DOHH2 (cell line): ENCODE results near the gene SHISAL1.

Source experiments
- H3F3A ChIP-seq: fragments of 200-600 bp; sonication (generic), shearing (Covaris generic); 2 replicates; pipeline ENCODE4 v1.6.0; 2016; ENCODE audit warnings: antibody characterized with exemption, mild to moderate bottlenecking; ENCODE audit not compliant: control insufficient read depth, insufficient read depth
- H3K27ac ChIP-seq: fragments of 200-600 bp; sonication (generic); 2 replicates; pipeline ENCODE4 v1.5.1; 2014; ENCODE audit warnings: low read depth, mild to moderate bottlenecking, low read length, moderate library complexity
- H3K27me3 ChIP-seq: fragments of 200-600 bp; sonication (generic); 2 replicates; pipeline ENCODE4 v1.6.1; 2014; ENCODE audit warnings: mild to moderate bottlenecking, low read length, mixed read lengths; ENCODE audit not compliant: control insufficient read depth
- H3K36me3 ChIP-seq: fragments of 200-600 bp; sonication (generic); 2 replicates; pipeline ENCODE4 v1.6.1; 2014; ENCODE audit warnings: mild to moderate bottlenecking, low read length, moderate library complexity, mixed read lengths; ENCODE audit not compliant: control insufficient read depth
- H3K4me1 ChIP-seq: fragments of 200-600 bp; sonication (generic); 2 replicates; pipeline ENCODE4 v1.6.1; 2014; ENCODE audit warnings: mild to moderate bottlenecking, low read length, mixed read lengths; ENCODE audit not compliant: control insufficient read depth
- H3K4me2 ChIP-seq: fragments of 200-600 bp; sonication (generic); 2 replicates; pipeline ENCODE4 v1.6.0; 2014; ENCODE audit warnings: mild to moderate bottlenecking, low read length, moderate library complexity
- H3K4me3 ChIP-seq: fragments of 200-600 bp; sonication (generic); 2 replicates; pipeline ENCODE4 v1.5.1; 2014; ENCODE audit warnings: mild to moderate bottlenecking, low read length, mixed read lengths
- H3K79me2 ChIP-seq: fragments of 200-600 bp; sonication (generic); 2 replicates; pipeline ENCODE4 v1.6.1; 2014; ENCODE audit warnings: mild to moderate bottlenecking, low read length, mixed read lengths; ENCODE audit not compliant: control insufficient read depth
- H3K9me2 ChIP-seq: fragments of 200-600 bp; sonication (generic); replicated peaks from 2 replicates; pipeline ENCODE4 v1.6.1; 2014; ENCODE audit warnings: mild to moderate bottlenecking, low read length, mixed read lengths; ENCODE audit not compliant: control insufficient read depth
- H3K9me3 ChIP-seq: fragments of 200-600 bp; sonication (generic); 2 replicates; pipeline ENCODE4 v1.6.1; 2014; ENCODE audit warnings: antibody characterized with exemption, low read length, mixed read lengths; ENCODE audit not compliant: control insufficient read depth, insufficient read depth
- H4K20me1 ChIP-seq: fragments of 200-600 bp; sonication (generic); 2 replicates; pipeline ENCODE4 v1.6.0; 2014; ENCODE audit warnings: low read depth, mild to moderate bottlenecking, antibody characterized with exemption, low read length, moderate library complexity; ENCODE audit not compliant: control insufficient read depth, insufficient read depth
- EZH2phosphoT487 ChIP-seq: fragments of 200-600 bp; sonication (generic); IDR thresholded peaks from 2 replicates; pipeline ENCODE4 v1.6.1; 2017; ENCODE audit warnings: borderline replicate concordance, mild to moderate bottlenecking, antibody characterized with exemption, low read length, moderate library complexity, mixed read lengths
- TF ChIP-seq, protein P1 (sequence below): fragments of 200-600 bp; sonication (generic); IDR thresholded peaks from one replicate; pipeline ENCODE4 v1.5.1; 2014; ENCODE audit warnings: antibody characterized with exemption, mild to moderate bottlenecking, low read depth, low read length; ENCODE audit not compliant: poor library complexity, severe bottlenecking

SHISAL1 gene

DNA sequence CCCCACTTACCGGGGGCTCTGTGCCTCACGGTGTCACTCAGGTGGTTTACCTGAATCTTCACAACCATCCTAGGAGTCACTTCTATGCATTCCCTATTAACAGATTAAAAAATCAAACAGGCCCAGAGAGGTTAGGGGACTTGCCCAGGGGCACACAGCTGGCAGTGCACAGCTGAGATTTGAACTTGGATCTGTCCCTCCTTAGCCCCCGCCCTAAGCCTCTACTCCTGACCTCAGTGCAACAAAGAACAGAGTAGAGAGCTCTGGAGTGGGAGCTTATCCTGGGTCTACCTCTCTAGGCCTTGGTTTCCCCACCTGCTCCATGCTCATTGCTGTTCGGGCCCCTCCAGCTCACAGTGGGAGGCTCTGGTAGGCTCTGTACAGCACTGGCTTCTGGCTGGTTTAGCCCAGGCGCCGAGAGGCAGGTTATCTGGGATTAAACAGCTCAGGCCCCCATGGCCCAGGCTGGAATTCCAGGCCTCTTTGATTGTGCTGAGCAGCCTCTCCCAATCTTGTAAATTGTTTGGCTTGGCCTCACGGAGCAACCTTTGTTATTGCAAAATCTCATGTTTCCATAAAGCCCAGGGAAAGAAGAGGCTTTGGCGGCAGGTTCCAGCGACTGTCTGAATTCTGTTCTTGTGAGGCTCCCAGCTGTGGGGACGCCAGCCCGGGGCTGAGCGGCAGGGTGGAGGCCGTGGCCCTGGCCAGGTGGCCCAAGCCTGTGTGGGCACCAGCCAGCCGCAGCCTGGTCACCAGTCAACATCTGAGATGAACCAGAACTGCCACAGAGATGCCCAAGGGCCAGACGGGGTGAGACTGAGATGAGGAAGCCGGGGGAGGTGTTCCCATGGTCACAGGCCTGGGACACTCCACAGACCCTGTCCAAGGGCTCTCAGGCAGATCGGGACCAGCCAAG lies 28.9 kb upstream of the SHISAL1 start:
- Histone ChIP-seq H3K4me2 (no peak overlapping the region), H3K27me3 (no peaks in the 10 kb centered on the region), H4K20me1 (no peaks in the 10 kb centered on the region), H3K9me2 (no peaks in the 10 kb centered on the region), H3K36me3 (no peaks in the 10 kb centered on the region), H3K79me2 (no peaks in the 10 kb centered on the region), H3K4me3 (no peak overlapping the region), H3K27ac (no peak overlapping the region), H3F3A (no peaks in the 10 kb centered on the region), H3K9me3 (no peaks in the 10 kb centered on the region), H3K4me1 (no peaks in the 10 kb centered on the region)
- TF ChIP-seq EZH2phosphoT487, result no peak
- TF ChIP-seq, protein P1, sequence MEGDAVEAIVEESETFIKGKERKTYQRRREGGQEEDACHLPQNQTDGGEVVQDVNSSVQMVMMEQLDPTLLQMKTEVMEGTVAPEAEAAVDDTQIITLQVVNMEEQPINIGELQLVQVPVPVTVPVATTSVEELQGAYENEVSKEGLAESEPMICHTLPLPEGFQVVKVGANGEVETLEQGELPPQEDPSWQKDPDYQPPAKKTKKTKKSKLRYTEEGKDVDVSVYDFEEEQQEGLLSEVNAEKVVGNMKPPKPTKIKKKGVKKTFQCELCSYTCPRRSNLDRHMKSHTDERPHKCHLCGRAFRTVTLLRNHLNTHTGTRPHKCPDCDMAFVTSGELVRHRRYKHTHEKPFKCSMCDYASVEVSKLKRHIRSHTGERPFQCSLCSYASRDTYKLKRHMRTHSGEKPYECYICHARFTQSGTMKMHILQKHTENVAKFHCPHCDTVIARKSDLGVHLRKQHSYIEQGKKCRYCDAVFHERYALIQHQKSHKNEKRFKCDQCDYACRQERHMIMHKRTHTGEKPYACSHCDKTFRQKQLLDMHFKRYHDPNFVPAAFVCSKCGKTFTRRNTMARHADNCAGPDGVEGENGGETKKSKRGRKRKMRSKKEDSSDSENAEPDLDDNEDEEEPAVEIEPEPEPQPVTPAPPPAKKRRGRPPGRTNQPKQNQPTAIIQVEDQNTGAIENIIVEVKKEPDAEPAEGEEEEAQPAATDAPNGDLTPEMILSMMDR, result no peak

DNA sequence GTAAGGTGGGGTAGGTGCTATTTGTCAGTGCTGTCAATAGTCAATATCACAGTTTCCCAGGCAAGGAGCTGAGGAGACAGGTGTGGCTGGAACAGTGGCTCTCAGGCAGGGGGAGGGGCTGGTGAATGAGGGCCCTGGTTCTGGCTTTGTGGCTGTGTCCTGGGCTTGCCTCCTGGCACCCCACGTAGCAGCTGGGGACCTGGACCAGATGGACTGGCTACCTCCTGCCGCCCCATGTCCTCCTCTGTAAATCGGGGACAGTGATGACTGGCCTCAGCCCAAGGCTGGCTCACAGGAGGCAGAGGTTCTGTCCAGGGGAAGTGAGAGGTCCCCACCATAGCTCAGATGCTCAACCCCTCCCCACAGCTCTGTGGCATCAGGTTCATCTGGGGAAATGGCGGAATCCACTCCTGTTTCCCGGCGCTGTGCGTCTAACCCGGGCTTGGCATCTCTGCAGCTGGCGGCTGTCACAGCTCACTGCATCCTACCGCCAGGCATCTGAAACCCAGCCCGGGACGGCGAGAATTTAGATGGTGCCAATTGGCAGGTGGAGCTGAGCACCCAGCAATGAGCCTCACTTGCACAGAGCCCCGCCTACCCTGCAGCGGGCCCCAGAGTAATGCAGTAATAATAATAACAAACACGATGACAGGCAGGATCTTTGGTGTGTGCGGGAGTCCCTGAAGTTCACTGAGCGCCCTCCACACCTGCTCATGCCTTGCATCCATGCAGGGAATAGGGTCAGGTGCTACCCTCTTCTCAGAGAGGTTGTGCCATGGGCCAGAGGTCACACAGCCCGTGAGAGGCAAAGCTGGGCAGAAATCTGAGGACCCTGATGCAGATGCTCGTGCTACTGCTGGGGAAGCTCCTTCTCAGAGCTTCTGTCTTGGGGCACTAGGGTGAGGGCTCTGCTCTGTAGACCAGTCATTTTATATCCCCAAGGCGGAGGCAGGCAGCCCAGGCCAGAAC lies 27.8 kb upstream of the SHISAL1 start:
- no peaks in the 10 kb centered on the region for H4K20me1 ChIP-seq
- H3K36me3 ChIP-seq, result no peaks in the 10 kb centered on the region
- no peaks in the 10 kb centered on the region for H3K79me2 ChIP-seq
- H3K9me3 ChIP-seq, result no peaks in the 10 kb centered on the region
- H3K27ac ChIP-seq, result no peak overlapping the region
- no peak overlapping the region for H3K4me2 ChIP-seq
- H3K4me1 ChIP-seq, result no peaks in the 10 kb centered on the region
- H3K4me3 ChIP-seq, result no peak overlapping the region
- H3K9me2 ChIP-seq, result no peaks in the 10 kb centered on the region
- H3K27me3 ChIP-seq, result no peaks in the 10 kb centered on the region
- TF ChIP-seq, protein P1, result no peak
- no peak for TF ChIP-seq EZH2phosphoT487
- no peaks in the 10 kb centered on the region for H3F3A ChIP-seq

DNA sequence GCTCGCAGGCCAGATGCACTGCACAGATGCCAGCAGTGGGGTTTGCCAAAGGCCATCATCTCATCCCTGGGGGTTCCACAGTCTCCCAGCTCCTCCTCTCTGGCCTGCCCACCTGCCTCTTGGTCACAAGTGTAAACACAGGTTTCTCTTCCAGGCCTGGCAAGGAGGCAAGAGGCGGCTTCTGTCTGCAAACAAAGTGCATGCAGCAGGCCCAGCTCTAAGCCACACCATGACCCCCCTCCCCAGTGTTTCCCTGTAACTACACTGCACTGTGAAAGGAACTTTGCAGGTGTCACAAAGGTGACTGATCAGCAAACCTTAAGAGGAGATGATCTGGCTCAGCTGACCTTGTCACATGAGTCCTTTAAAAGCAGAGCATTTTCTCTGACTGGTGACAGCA lies 26.2 kb upstream of the SHISAL1 start:
- H3F3A ChIP-seq, result no peaks in the 10 kb centered on the region
- H3K27ac ChIP-seq, result no peak overlapping the region

More for the DNA sequence above, 26.2 kb upstream of the SHISAL1 start:
- Histone ChIP-seq H3K27me3 (no peaks in the 10 kb centered on the region), H3K9me3 (peaks cover 7% of the 10 kb centered on the region; the same call in 1 of the 2 replicates), H3K4me1 (no peaks in the 10 kb centered on the region), H3K36me3 (no peaks in the 10 kb centered on the region), H3K4me3 (no peak overlapping the region), H3K9me2 (no peaks in the 10 kb centered on the region), H4K20me1 (no peaks in the 10 kb centered on the region), H3K4me2 (no peak overlapping the region), H3K79me2 (no peaks in the 10 kb centered on the region)
- TF ChIP-seq EZH2phosphoT487, result no peak
- TF ChIP-seq, protein P1, result no peak
